IMR-90 (cell line): Measurements from ENCODE around the gene ATP11B. TPM values are rescaled to one million over a fixed set of nuclear protein-coding genes. Genes with fewer than 3 reads are reported as not detected.

ENCODE experiments used
- ATAC-seq: fragments of 200-7000 bp; cut with Tn5 transposase; 2 replicates; pipeline ENCODE4 v1.9.1; 2020; ENCODE audit warnings: low read depth, mild to moderate bottlenecking, moderate library complexity
- BruUV-seq: library from RNA; stranded (reverse); fragments of 400-500 nt; replicated peaks from 2 replicates; lab custom pipeline; 2021; lab: Mats Ljungman, UMichigan
- CTCF ChIA-PET: fragments of 300-600 bp; formaldehyde crosslinking; extraction: SDS; loops from one replicate; lab custom pipeline; 2021; ENCODE audit warnings: antibody characterized with exemption; lab: Yijun Ruan, JAX
- POLR2A ChIA-PET: fragments of 300-600 bp; sonication (Branson Sonifier 250); formaldehyde crosslinking; loops from one replicate; lab custom pipeline; 2022; ENCODE audit warnings: antibody characterized with exemption; ENCODE audit not compliant: unreplicated experiment; lab: Charles Lee
- DNase-seq: peaks from one replicate; pipeline ENCODE4 v3.0.0; 2013
- H2AFZ ChIP-seq: replicated peaks from 2 replicates; pipeline ENCODE3; 2013; ENCODE audit warnings: low read length, mild to moderate bottlenecking; ENCODE audit not compliant: poor library complexity
- H2AK5ac ChIP-seq: 2 replicates; pipeline ENCODE4 v1.6.1; 2013; ENCODE audit warnings: low read depth, low read length, inconsistent platforms
- H2AK9ac ChIP-seq: replicated peaks from 2 replicates; pipeline ENCODE3; 2013; ENCODE audit warnings: mild to moderate bottlenecking, low read depth, low read length, moderate library complexity; ENCODE audit not compliant: poor library complexity
- H2BK120ac ChIP-seq: 2 replicates; pipeline ENCODE4 v1.6.1; 2013; ENCODE audit warnings: low read depth, low read length, inconsistent platforms
- H2BK15ac ChIP-seq: 3 replicates; pipeline ENCODE4 v1.6.1; 2013; ENCODE audit warnings: low read depth, low read length, inconsistent platforms
- H2BK20ac ChIP-seq: 2 replicates; pipeline ENCODE4 v1.6.1; 2013; ENCODE audit warnings: low read depth, mild to moderate bottlenecking, inconsistent platforms, low read length, moderate library complexity
- H2BK5ac ChIP-seq: 2 replicates; pipeline ENCODE4 v1.6.1; 2013; ENCODE audit warnings: mild to moderate bottlenecking, low read depth, low read length, inconsistent platforms; ENCODE audit not compliant: poor library complexity, severe bottlenecking
- H3K14ac ChIP-seq: replicated peaks from 2 replicates; pipeline ENCODE4 v1.6.1; 2013; ENCODE audit warnings: low read depth, low read length, inconsistent platforms
- H3K18ac ChIP-seq: 2 replicates; pipeline ENCODE4 v1.6.1; 2013; ENCODE audit warnings: low read depth, low read length, control low read depth
- H3K23ac ChIP-seq: 2 replicates; pipeline ENCODE4 v1.6.1; 2013; ENCODE audit warnings: low read depth, low read length, inconsistent platforms
- H3K27ac ChIP-seq: 2 replicates; pipeline ENCODE4 v1.5.1; 2013; ENCODE audit warnings: mild to moderate bottlenecking, control low read depth, low read length; ENCODE audit not compliant: insufficient read depth
- H3K27me3 ChIP-seq: 2 replicates; pipeline ENCODE4 v1.6.1; 2013; ENCODE audit warnings: low read length; ENCODE audit not compliant: control insufficient read depth, insufficient read depth
- H3K36me3 ChIP-seq: 2 replicates; pipeline ENCODE4 v1.6.1; 2013; ENCODE audit warnings: low read length, mixed read lengths; ENCODE audit not compliant: control insufficient read depth, insufficient read depth
- H3K4ac ChIP-seq: 2 replicates; pipeline ENCODE4 v1.6.1; 2013; ENCODE audit warnings: low read depth, low read length, inconsistent platforms
- H3K4me1 ChIP-seq: 2 replicates; pipeline ENCODE4 v1.6.1; 2013; ENCODE audit warnings: low read length, mixed read lengths; ENCODE audit not compliant: control insufficient read depth, insufficient read depth
- H3K4me2 ChIP-seq: 2 replicates; pipeline ENCODE4 v1.6.1; 2013; ENCODE audit warnings: low read depth, mild to moderate bottlenecking, control low read depth, low read length, moderate library complexity
- H3K4me3 ChIP-seq: 2 replicates; pipeline ENCODE4 v1.5.1; 2013; ENCODE audit warnings: low read depth, mild to moderate bottlenecking, control low read depth, low read length, moderate library complexity; ENCODE audit not compliant: insufficient read depth
- H3K56ac ChIP-seq: 2 replicates; pipeline ENCODE4 v1.6.1; 2013; ENCODE audit warnings: low read length, inconsistent platforms; ENCODE audit not compliant: insufficient read depth; ENCODE audit errors: extremely low read depth
- H3K79me1 ChIP-seq, 2 experiments: 2 replicates each; pipeline ENCODE4 v1.6.1; 2013; ENCODE audit warnings: low read length in 2 of 2, inconsistent platforms in 1 of 2, low read depth in 1 of 2
- H3K9ac ChIP-seq: 2 replicates; pipeline ENCODE4 v1.6.1; 2013; ENCODE audit warnings: low read depth, low read length, control low read depth
- H3K9me1 ChIP-seq: 2 replicates; pipeline ENCODE4 v1.6.1; 2013; ENCODE audit warnings: low read length, inconsistent platforms; ENCODE audit not compliant: insufficient read depth
- H3K9me3 ChIP-seq: 2 replicates; pipeline ENCODE4 v1.6.1; 2013; ENCODE audit warnings: low read length; ENCODE audit not compliant: control insufficient read depth, insufficient read depth
- H4K20me1 ChIP-seq: 2 replicates; pipeline ENCODE4 v1.6.1; 2013; ENCODE audit warnings: low read length, inconsistent platforms; ENCODE audit not compliant: insufficient read depth
- H4K5ac ChIP-seq: 2 replicates; pipeline ENCODE4 v1.6.1; 2013; ENCODE audit warnings: mild to moderate bottlenecking, low read depth, low read length, control low read depth
- H4K8ac ChIP-seq, 2 experiments: 2 replicates each; pipeline ENCODE4 v1.6.1; 2013; ENCODE audit warnings: low read depth in 2 of 2, low read length in 2 of 2, control low read depth in 1 of 2, inconsistent platforms in 1 of 2
- H4K91ac ChIP-seq: 2 replicates; pipeline ENCODE4 v1.6.1; 2013; ENCODE audit warnings: low read depth, low read length, inconsistent platforms; ENCODE audit not compliant: insufficient read depth
- CTCF ChIP-seq: conservative IDR thresholded peaks from 2 replicates; pipeline ENCODE4 v1.5.1; 2012; ENCODE audit warnings: mild to moderate bottlenecking, low read depth, low read length, improper control_type of control experiment
- FOS ChIP-seq: fragments of 150-350 bp; IDR thresholded peaks from 2 replicates; pipeline ENCODE4 v1.6.1; 2016; ENCODE audit warnings: low read depth, low read length
- MAZ ChIP-seq: IDR thresholded peaks from 2 replicates; pipeline ENCODE4 v1.6.1; 2012; ENCODE audit warnings: low read depth, mild to moderate bottlenecking, low read length, improper control_type of control experiment, moderate library complexity, borderline replicate concordance
- MXI1 ChIP-seq: IDR thresholded peaks from 2 replicates; pipeline ENCODE4 v1.6.1; 2012; ENCODE audit warnings: low read depth, mild to moderate bottlenecking, low read length, moderate library complexity, borderline replicate concordance
- POLR2A ChIP-seq: IDR thresholded peaks from 2 replicates; pipeline ENCODE4 v1.6.1; 2012; ENCODE audit warnings: mild to moderate bottlenecking, low read depth, low read length
- RFX5 ChIP-seq: IDR thresholded peaks from 2 replicates; pipeline ENCODE4 v1.8.0; 2012; ENCODE audit warnings: low read depth, mild to moderate bottlenecking, low read length, moderate library complexity
- SMC3 ChIP-seq: fragments of 150-350 bp; IDR thresholded peaks from 2 replicates; pipeline ENCODE4 v1.6.1; 2016; ENCODE audit warnings: low read depth, mild to moderate bottlenecking, antibody characterized with exemption, low read length, moderate library complexity
- WGBS, 2 experiments: methylation state at CpG; one replicate each; pipeline versions ENCODE4 v1.1.5 to v1.1.7; 2013; ENCODE audit warnings: missing lambda C conversion rate in 2 of 2; ENCODE audit not compliant: insufficient read length in 1 of 2; ENCODE audit errors: extremely low coverage in 2 of 2; 5-methylcytosine and 5-hydroxymethylcytosine counted together
- dilution Hi-C: fragments of 300-500 bp; cut with HindIII; formaldehyde crosslinking; loops from one replicate; pipeline ENCODE4 v1.14.3; 2018; ENCODE audit warnings: low sequenced_read_pairs; ENCODE audit not compliant: unreplicated experiment
- in situ Hi-C: fragments of 300-500 bp; cut with MboI; formaldehyde crosslinking; loops from 3 replicates; pipeline ENCODE4 v1.14.3; 2019; ENCODE audit warnings: low sequenced_read_pairs, inconsistent platforms, mixed read lengths
- intact Hi-C: fragments of 100-400 bp; cut with micrococcal nuclease; formaldehyde crosslinking; loops from 2 replicates; pipeline ENCODE4 v1.10.0; 2022
- polyA plus RNA-seq, 3 experiments: library from polyadenylated mRNA; depleted of rRNA; stranded (reverse); fragments of >200 nt; gene quantifications; 2 replicates each; pipeline ENCODE4 v1.2.3, GENCODE V29; 2012; ENCODE audit warnings: low replicate concordance in 1 of 3
- total RNA-seq: library from RNA; depleted of rRNA; stranded (reverse); fragments of >200 nt; gene quantifications from 2 replicates; pipeline ENCODE4 v1.2.3, GENCODE V29; 2012

Gene ATP11B
- total and polyA plus RNA-seq, 2 of the 4 experiments (the other 2 are of a cell fraction): 10.0 to 39.6 TPM

GRCh38 chr3:182936918-182937285 lies 143.6 kb downstream of the ATP11B start:
- Histone ChIP-seq H3K79me1 (no peaks in the 10 kb centered on the region), H3K23ac (no peak overlapping the region), H3K36me3 (0 out of 2 replicates have a peak, but pooled peaks cover 1% of the 10 kb centered on the region), H4K91ac (no peak overlapping the region), H3K4me1 (no peaks in the 10 kb centered on the region), H4K8ac (no peak overlapping the region), H3K14ac (no peak overlapping the region), H3K4me3 (no peak overlapping the region), H3K4me2 (no peak overlapping the region), H4K20me1 (no peaks in the 10 kb centered on the region), H2AFZ (no peak overlapping the region), H2BK20ac (no peak overlapping the region), H2BK5ac (no peak overlapping the region), H3K27me3 (no peaks in the 10 kb centered on the region), H3K9me1 (0 out of 2 replicates have a peak, but pooled peaks cover 3% of the 10 kb centered on the region), H4K5ac (no peak overlapping the region), H3K9ac (no peak overlapping the region), H2BK15ac (no peak overlapping the region), H3K4ac (no peak overlapping the region), H3K18ac (no peak overlapping the region), H3K9me3 (no peaks in the 10 kb centered on the region), H2AK9ac (no peak overlapping the region), H2BK120ac (no peak overlapping the region), H3K27ac (no peak overlapping the region), H3K56ac (no peak overlapping the region), H2AK5ac (no peak overlapping the region)
- ATAC-seq (no peak), DNase-seq (no peak)
- WGBS, 2 experiments: no CpG with 5 or more reads among the region's 1 CpG
- in situ Hi-C loops: no loop called here
- ChIA-PET CTCF (interaction anchor here (0.5 kb wide), 1 partner anchor 152 kb away, joined by 3 read pairs; no protein-coding TSS in a partner anchor), POLR2A (no interaction called here)
- BruUV-seq: no TSS peak
- intact Hi-C loops: no loop called here
- TF ChIP-seq CTCF: no peak
- no peak for TF ChIP-seq SMC3
- TF ChIP-seq FOS: no peak
- TF ChIP-seq MXI1: no peak
- no peak for TF ChIP-seq RFX5
- no peak for TF ChIP-seq MAZ
- TF ChIP-seq POLR2A: no peak
- dilution Hi-C loops: no loop called here
